VCaP (cell line): ENCODE measurements around the gene BLCAP.

ENCODE experiments used
- H3K27ac ChIP-seq: fragments of 450-650 bp; 2 replicates; pipeline ENCODE4 v1.5.1; 2017
- TF ChIP-seq, protein P1 (sequence below): fragments of 450-650 bp; conservative IDR thresholded peaks from 2 replicates; pipeline ENCODE4 v1.5.1; 2017; ENCODE audit warnings: mild to moderate bottlenecking, moderate library complexity

Gene BLCAP

DNA sequence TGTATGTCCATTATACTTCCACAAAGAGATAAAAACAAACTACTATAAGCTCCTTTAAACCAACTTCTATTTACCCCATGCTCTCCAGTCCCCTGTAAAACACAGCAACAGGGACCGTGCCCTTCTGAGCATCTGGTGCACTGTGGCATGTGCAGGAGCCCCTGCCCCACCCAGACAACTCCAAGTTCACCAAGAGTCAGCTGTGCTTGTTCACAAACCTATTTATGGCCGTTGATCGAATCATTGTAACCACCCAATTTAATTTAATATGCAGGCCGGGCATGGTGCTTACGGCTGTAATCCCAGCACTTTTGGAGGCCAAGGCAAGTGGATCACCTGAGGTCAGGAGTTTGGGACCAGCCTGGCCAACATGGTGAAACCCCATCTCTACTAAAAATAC, 13.7 kb upstream of the BLCAP start:
- H3K27ac ChIP-seq = peak overlapping the region; percentile 90
- TF ChIP-seq, protein P1, sequence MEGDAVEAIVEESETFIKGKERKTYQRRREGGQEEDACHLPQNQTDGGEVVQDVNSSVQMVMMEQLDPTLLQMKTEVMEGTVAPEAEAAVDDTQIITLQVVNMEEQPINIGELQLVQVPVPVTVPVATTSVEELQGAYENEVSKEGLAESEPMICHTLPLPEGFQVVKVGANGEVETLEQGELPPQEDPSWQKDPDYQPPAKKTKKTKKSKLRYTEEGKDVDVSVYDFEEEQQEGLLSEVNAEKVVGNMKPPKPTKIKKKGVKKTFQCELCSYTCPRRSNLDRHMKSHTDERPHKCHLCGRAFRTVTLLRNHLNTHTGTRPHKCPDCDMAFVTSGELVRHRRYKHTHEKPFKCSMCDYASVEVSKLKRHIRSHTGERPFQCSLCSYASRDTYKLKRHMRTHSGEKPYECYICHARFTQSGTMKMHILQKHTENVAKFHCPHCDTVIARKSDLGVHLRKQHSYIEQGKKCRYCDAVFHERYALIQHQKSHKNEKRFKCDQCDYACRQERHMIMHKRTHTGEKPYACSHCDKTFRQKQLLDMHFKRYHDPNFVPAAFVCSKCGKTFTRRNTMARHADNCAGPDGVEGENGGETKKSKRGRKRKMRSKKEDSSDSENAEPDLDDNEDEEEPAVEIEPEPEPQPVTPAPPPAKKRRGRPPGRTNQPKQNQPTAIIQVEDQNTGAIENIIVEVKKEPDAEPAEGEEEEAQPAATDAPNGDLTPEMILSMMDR = no peak

DNA sequence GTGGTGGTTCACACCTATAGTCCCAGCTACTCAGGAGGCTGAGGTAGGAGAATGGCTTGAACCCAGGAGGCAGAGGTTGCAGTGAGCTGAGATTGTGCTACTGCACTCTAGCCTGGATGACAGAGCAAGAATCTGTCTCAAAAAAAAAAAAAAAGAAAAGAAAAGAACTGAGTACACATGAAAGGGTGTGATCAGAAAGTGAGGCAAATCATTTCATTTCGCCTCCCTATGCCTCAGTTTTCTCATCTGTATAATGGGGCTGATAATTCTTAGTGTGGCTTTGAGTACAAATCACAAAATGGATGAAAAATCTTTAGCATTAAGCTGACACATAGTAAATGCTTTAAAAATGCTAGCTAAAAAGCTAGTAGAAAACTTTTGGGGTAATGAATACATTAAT, 13.2 kb upstream of the BLCAP start:
- peak overlapping the region; percentile 90 for H3K27ac ChIP-seq

DNA sequence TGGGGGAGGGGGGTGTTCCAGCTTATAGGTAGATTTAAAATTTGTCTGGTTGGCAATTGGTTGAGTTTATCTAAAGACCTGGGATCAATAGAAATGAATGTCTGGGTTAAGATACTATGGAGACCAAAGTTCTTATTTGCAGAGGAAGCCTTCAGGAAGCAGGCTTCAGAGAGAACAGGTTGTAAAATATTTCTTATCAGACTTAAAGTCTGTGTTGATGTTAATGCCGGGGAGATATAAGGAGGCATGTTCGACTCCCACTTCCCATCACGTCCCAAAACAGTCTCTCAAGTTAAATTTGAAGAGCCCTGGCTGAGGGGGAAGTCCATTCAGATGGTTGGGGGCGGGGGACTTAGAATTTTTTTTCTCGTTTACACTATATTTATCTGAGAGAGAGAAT, 12.3 kb upstream of the BLCAP start:
- peak overlapping the region; percentile 90 for H3K27ac ChIP-seq
- TF ChIP-seq, protein P1 = no peak

- TF ChIP-seq, protein P1 = no peak
- H3K27ac ChIP-seq = peak overlapping the region; percentile 90
Measured at GRCh38 chr20:37539424-37539823, 11.7 kb upstream of the BLCAP start.

GRCh38 chr20:37538003-37538402, 10.3 kb upstream of the BLCAP start:
- TF ChIP-seq, protein P1 = no peak
- H3K27ac ChIP-seq = peak overlapping the region; percentile 90; the same call in 1 of the 2 replicates

DNA sequence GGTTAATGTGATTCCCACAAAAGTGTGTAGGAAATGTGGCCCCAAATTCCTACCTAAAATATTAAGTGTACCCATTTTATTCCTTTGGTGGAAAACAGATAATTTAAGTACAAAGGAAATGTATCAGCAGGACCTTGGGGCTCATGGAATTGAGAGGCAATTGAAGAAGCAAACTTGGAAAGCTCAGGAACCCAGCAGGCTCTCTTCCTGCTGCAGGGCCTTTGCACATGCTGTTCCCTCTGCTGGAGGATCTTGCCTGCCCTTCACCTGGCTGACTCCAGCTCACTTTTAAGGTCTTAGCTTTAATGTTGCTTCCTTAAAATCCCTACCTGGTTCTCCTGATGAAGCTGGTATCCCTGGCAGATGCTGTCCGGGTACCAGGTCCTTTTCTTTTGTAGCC, 9.8 kb upstream of the BLCAP start:
- TF ChIP-seq, protein P1 = no peak
- H3K27ac ChIP-seq = no peak overlapping the region

GRCh38 chr20:37535443-37536132, 7.9 kb upstream of the BLCAP start:
- TF ChIP-seq, protein P1 = no peak
- H3K27ac ChIP-seq = peak overlapping the region; percentile 48

DNA sequence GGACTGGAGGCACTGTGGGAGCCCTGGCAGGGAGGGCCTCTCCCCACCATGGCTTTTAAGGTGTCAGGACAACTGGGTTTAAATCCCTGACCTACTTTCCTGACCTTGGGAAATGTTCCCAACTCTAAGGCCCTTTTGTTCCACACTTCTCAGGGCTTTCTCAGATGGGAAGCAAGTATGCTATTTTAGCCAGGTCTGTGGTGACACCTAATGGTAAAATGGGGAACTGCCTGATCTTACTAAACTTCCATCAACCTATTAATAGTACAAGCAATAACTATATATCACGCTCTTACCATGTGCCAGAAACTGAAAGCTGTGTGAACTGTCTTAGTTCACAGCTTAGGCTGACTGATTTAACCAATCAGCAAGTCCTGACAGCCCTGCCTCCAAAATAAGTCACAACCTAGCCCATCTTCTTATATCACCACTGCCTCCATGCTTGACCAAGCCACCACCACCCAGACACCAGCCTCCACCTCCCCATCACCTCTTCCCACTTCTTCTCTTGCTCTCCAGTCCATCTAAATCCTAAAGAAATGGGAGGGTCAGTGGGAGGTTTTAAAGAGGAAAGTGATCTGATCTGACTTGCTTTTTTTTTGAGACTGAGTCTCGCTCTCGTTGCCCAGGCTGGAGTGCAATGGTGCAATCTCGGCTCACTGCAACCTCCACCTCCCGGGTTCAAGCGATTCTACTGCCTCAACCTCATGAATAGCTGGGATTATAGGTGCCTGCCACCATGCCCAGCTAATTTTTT, 6.9 kb upstream of the BLCAP start:
- TF ChIP-seq, protein P1 = peak; percentile 90
- peak overlapping the region; percentile 48 for H3K27ac ChIP-seq
